ENCODE measurements around the gene NKX6-1.
A peak's percentile ranks its signal among the peaks of the same experiment; 100 is the strongest.

Gene NKX6-1

DNA sequence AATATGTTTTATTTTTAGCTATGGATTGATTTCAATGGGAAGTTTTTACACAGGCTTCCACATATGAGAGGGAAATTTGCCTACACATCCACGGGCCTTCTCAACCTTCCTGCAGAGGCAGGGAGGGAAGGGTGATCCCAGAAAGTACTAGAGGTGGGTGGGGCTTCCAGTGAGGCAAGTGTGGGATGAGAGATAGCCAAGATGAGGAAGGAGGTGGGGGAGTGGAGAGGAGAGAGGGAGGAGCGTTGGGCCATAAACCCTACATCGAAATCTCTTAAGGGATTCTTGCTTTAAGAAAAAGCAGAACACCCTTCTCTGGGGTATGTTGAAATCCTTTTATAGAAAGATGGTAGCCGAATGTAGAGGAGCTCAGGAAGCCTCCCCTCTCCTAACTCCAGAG, 19.0 kb downstream of the NKX6-1 start:
- H3K36me3 ChIP-seq (ENCODE audit: insufficient read depth, low read length): no peaks in the 10 kb centered on the region
- H3K4me1 ChIP-seq (ENCODE audit: insufficient read depth, low read length): peaks cover 6% of the 10 kb centered on the region; the same call in 1 of the 2 replicates
- H3K9ac ChIP-seq (ENCODE audit: low read depth, low read length): peak overlapping the region; percentile 6; the same call in 1 of the 2 replicates
- H3K9me3 ChIP-seq (ENCODE audit: control insufficient read depth, insufficient read depth, low read length): no peaks in the 10 kb centered on the region

DNA sequence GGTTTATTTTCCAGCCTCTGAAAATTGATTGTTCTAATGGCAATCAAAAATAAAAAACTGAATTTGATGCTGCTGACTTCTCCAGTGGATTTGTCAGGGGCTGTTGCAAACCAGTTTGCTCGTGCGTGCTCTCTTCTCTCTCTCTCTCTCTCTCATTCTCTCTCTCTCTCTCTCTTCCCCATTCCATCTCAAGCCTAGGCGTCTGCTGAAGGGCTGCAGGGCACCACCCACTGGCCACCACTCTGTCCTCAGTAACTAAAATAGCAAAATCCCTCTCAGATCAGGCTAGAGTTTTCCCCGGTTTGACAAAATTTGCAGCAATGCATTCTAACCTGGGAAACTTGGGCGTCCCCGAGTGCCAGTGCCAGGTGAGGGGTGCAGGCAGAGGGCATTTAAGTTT, 19.4 kb downstream of the NKX6-1 start:
- Histone ChIP-seq H3K36me3 (ENCODE audit: insufficient read depth, low read length) (no peaks in the 10 kb centered on the region), H3K9ac (ENCODE audit: low read depth, low read length) (peak overlapping the region; percentile 6; the same call in 1 of the 2 replicates), H3K4me1 (ENCODE audit: insufficient read depth, low read length) (peaks cover 6% of the 10 kb centered on the region; the same call in 1 of the 2 replicates), H3K9me3 (ENCODE audit: control insufficient read depth, insufficient read depth, low read length) (no peaks in the 10 kb centered on the region)

DNA sequence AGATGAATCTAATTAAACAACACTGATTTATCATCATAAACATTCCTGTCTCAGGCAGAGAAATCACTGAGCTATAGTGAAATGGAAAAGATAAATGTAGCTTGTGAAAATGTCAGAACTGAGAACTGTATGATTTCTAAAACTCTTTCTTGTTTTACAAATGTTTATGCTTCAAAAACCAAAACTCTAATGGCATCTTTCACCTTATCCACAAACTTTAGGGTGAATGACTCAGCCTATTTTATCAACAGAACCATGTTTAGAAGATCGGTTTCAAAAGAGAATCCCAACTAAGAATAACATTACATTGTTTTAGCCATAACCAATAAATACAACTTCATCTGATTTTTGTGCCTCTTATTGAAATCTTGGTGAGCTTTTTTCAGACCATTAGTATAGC, 21.4 kb downstream of the NKX6-1 start:
- no peaks in the 10 kb centered on the region for H3K36me3 ChIP-seq (ENCODE audit: insufficient read depth, low read length)
- peaks cover 6% of the 10 kb centered on the region; the same call in 1 of the 2 replicates for H3K4me1 ChIP-seq (ENCODE audit: insufficient read depth, low read length)
- H3K9ac ChIP-seq (ENCODE audit: low read depth, low read length): no peak overlapping the region
- no peaks in the 10 kb centered on the region for H3K9me3 ChIP-seq (ENCODE audit: control insufficient read depth, insufficient read depth, low read length)

DNA sequence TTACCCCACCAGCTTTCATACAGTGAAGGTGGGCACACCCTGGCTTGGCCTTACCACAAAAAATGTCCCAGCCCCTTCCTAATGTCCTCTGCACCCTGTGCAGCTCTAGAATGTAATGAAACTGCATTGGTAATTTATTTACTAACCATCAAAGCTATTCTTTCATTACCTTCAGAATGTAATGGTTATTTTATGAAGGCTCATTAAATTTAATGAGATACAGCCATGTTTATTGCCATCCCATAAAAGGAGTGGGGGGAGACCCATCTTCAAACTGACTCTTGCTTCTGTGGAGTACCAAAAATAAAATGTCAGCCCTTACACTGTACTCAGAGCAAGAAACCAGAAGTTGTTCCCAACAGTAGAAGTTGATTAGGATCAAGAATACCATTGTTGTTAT, 25.0 kb downstream of the NKX6-1 start:
- no peaks in the 10 kb centered on the region for H3K36me3 ChIP-seq (ENCODE audit: insufficient read depth, low read length)
- no peaks in the 10 kb centered on the region for H3K4me1 ChIP-seq (ENCODE audit: insufficient read depth, low read length)
- H3K9me3 ChIP-seq (ENCODE audit: control insufficient read depth, insufficient read depth, low read length): no peaks in the 10 kb centered on the region
- H3K9ac ChIP-seq (ENCODE audit: low read depth, low read length): no peak overlapping the region

DNA sequence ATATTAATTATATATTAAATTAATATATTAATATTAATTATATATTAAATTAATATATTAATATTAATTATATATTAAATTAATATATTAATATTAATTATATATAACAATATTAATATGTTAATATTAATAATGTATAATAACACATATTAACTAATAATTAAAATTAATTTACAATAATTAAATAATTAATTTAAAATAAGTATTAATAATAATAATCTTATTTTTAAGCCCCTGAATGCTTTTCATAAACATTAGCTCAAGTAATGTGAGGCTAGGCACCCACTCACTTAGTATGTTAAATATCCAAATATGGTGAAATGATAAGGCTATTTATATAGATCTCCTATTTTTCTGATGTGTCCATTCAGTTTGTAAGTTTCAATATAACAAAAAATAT, 26.9 kb downstream of the NKX6-1 start:
- Histone ChIP-seq H3K9ac (ENCODE audit: low read depth, low read length) (no peak overlapping the region), H3K4me1 (ENCODE audit: insufficient read depth, low read length) (no peaks in the 10 kb centered on the region), H3K36me3 (ENCODE audit: insufficient read depth, low read length) (no peaks in the 10 kb centered on the region), H3K9me3 (ENCODE audit: control insufficient read depth, insufficient read depth, low read length) (no peaks in the 10 kb centered on the region)

DNA sequence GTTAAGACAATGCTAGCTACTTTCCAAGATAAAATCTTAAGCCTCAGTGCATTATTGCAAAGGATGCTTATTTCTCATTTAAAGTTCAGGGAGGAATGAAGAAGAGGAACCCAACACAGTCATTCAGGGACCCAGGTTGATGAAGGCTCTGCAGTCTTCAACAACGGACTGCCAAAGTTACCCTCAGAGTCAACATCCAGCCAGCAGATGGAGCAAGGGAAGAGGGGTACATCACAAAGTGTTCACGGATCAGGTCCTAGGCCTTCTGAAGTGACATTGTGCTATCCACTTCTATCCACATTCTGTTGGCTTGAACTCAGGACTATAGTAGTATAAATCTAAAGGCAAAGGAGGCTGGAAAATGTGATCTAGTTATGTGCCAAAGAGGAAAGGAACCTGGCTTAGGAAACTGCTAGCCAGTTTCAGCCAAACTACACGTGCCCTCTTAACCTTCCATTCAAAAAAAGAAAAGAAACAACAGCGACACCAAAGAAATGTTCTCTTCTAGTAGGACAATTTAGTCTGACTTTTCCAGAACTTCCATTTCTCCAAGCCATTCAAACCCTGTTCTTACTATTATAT, 28.8 kb downstream of the NKX6-1 start:
- Histone ChIP-seq H3K9ac (ENCODE audit: low read depth, low read length) (no peak overlapping the region), H3K4me1 (ENCODE audit: insufficient read depth, low read length) (no peaks in the 10 kb centered on the region), H3K9me3 (ENCODE audit: control insufficient read depth, insufficient read depth, low read length) (no peaks in the 10 kb centered on the region), H3K36me3 (ENCODE audit: insufficient read depth, low read length) (no peaks in the 10 kb centered on the region)

DNA sequence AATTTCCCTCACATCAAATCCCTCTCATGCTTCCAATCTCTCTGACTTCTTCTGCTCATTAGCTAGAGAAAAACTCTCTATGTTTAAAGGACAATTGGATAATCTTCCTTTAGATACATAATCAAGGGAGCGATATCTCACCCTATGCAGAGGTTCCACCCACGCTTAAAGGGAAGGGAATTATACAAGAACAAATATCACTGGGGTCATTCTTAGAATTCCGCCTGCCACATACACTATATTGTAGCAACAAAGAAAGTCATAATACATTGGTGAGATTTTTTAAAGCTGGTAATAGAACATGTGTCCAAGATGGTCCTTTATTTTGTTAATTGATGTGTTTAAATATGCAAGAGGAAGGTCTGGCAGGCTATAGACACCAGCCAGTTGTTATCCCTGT, 31.5 kb downstream of the NKX6-1 start:
- no peaks in the 10 kb centered on the region for H3K9me3 ChIP-seq (ENCODE audit: control insufficient read depth, insufficient read depth, low read length)
- H3K9ac ChIP-seq (ENCODE audit: low read depth, low read length): no peak overlapping the region
- H3K36me3 ChIP-seq (ENCODE audit: insufficient read depth, low read length): no peaks in the 10 kb centered on the region
- no peaks in the 10 kb centered on the region for H3K4me1 ChIP-seq (ENCODE audit: insufficient read depth, low read length)

DNA sequence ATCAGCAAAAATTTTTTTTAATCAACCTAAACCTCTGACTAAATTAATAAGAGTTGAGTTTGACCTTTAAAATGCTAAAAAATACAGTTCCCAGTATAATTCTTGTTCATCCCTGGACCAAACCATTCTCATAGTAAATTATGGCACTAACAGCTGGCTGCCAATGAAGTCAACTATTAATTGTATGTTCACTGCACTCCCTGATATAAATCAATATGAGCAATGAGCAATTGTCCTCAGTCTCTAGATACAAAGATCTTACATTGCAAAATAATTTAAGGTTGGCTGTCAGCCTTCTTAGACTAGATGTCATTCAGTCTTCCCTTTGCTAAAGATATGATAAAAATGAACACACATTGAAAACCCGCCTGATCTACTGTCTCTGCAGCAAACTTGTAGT, 39.3 kb downstream of the NKX6-1 start:
- no peaks in the 10 kb centered on the region for H3K4me1 ChIP-seq (ENCODE audit: insufficient read depth, low read length)
- H3K36me3 ChIP-seq (ENCODE audit: insufficient read depth, low read length): no peaks in the 10 kb centered on the region
- no peaks in the 10 kb centered on the region for H3K9me3 ChIP-seq (ENCODE audit: control insufficient read depth, insufficient read depth, low read length)
- H3K9ac ChIP-seq (ENCODE audit: low read depth, low read length): no peak overlapping the region

DNA sequence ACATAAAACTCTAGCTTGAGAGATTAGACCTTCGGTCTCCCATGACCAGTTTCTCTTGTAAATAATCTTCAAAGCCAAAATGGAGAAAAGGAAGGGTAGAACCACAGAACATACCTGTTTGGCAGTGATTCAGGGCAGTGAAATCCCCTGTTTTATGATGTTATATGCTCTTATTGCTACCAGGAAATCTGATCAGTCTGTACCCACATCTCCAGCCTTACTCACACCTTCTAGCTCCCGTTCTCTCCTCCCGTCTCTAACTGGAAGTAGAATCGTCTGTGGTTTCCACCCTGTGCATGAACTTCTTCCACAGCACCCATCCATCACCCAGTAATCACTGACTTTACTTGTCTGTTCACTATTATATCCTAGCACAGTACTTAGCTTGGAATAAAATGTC, 42.9 kb downstream of the NKX6-1 start:
- no peaks in the 10 kb centered on the region for H3K4me1 ChIP-seq (ENCODE audit: insufficient read depth, low read length)
- H3K9ac ChIP-seq (ENCODE audit: low read depth, low read length): no peak overlapping the region
- H3K36me3 ChIP-seq (ENCODE audit: insufficient read depth, low read length): no peaks in the 10 kb centered on the region
- no peaks in the 10 kb centered on the region for H3K9me3 ChIP-seq (ENCODE audit: control insufficient read depth, insufficient read depth, low read length)

DNA sequence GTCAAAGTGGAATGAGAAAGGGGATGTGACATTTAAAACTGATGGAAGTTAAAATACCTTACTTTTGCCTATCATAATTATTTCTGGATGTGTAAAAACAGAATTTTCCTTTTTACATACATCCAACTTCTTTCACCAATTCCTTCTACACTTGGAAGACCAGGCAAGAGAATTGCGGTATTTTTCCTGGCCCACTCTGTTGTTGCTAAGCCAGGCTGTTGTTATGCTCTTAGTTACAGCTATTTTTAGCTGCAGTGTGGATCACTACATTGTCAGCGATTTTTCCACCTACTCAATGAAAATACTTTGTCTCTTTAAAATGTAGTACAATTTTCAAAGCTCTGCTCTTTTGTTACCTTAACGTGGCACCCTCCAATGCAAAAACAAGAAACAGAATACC, 43.4 kb downstream of the NKX6-1 start:
- H3K9ac ChIP-seq (ENCODE audit: low read depth, low read length): no peak overlapping the region
- no peaks in the 10 kb centered on the region for H3K4me1 ChIP-seq (ENCODE audit: insufficient read depth, low read length)
- H3K9me3 ChIP-seq (ENCODE audit: control insufficient read depth, insufficient read depth, low read length): no peaks in the 10 kb centered on the region
- H3K36me3 ChIP-seq (ENCODE audit: insufficient read depth, low read length): no peaks in the 10 kb centered on the region

DNA sequence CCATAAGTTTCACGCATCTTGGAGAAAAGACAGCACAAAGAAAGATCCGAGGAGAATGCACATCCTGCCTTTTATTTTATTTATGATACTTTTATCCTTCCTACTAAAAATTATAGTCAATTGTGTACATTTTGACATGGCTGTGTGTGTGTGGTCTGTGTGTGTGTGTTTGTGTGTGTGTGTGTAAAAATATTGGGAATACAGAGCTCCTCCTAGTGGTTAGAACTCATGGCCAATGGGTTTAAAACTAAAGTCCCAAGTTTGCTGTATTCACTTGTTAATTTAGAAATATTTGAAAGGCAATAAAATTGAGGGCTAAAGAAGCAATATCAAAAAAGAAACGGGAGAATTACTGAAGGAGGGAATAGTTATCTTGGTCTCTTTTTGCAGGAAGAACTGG, 47.5 kb downstream of the NKX6-1 start:
- H3K9me3 ChIP-seq (ENCODE audit: control insufficient read depth, insufficient read depth, low read length): no peaks in the 10 kb centered on the region
- H3K36me3 ChIP-seq (ENCODE audit: insufficient read depth, low read length): no peaks in the 10 kb centered on the region
- no peak overlapping the region for H3K9ac ChIP-seq (ENCODE audit: low read depth, low read length)
- no peaks in the 10 kb centered on the region for H3K4me1 ChIP-seq (ENCODE audit: insufficient read depth, low read length)

DNA sequence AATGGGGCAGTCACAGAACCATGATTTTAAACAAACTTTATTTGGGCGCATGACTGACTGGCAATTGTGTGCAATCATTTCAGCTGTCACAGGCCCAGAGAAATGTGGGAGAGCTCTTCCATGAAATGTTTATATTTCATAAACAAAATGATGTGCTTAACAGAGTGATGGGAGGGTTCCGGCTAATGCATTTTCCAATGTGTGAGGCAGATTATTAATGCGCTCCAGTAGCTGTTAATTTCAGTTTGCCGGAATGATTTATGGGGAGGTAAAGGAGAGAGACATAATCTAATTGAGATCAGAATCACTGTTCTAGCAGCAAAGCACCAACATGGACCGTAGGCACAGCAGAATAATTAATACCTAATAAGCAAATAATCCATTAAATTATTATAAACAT, 55.6 kb downstream of the NKX6-1 start:
- Histone ChIP-seq H3K9me3 (ENCODE audit: control insufficient read depth, insufficient read depth, low read length) (no peaks in the 10 kb centered on the region), H3K36me3 (ENCODE audit: insufficient read depth, low read length) (no peaks in the 10 kb centered on the region), H3K9ac (ENCODE audit: low read depth, low read length) (no peak overlapping the region), H3K4me1 (ENCODE audit: insufficient read depth, low read length) (no peaks in the 10 kb centered on the region)

DNA sequence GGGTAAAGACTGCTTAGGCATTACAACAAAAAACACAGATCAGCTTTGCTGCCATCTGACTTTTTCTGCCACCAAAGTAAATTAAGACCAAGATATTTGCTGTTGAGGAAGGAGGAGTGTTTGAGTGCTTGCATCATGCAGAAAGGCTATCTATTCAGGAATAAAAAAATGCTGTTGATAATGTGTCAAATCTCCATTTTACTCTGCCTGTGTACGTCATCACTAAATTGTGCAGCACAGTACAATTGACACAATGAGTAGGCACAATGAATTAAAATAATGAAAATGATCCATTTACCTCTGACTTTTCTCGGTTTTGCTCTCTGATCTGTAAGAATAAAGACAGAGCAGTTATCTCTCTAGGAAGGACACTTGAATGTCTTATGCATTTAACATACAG, 56.3 kb downstream of the NKX6-1 start:
- H3K9me3 ChIP-seq (ENCODE audit: control insufficient read depth, insufficient read depth, low read length): no peaks in the 10 kb centered on the region
- no peak overlapping the region for H3K9ac ChIP-seq (ENCODE audit: low read depth, low read length)
- no peaks in the 10 kb centered on the region for H3K36me3 ChIP-seq (ENCODE audit: insufficient read depth, low read length)
- no peaks in the 10 kb centered on the region for H3K4me1 ChIP-seq (ENCODE audit: insufficient read depth, low read length)

Measured in ES-I3 (cell line).